Measurements from ENCODE around the gene CRYBG2.

DNA sequence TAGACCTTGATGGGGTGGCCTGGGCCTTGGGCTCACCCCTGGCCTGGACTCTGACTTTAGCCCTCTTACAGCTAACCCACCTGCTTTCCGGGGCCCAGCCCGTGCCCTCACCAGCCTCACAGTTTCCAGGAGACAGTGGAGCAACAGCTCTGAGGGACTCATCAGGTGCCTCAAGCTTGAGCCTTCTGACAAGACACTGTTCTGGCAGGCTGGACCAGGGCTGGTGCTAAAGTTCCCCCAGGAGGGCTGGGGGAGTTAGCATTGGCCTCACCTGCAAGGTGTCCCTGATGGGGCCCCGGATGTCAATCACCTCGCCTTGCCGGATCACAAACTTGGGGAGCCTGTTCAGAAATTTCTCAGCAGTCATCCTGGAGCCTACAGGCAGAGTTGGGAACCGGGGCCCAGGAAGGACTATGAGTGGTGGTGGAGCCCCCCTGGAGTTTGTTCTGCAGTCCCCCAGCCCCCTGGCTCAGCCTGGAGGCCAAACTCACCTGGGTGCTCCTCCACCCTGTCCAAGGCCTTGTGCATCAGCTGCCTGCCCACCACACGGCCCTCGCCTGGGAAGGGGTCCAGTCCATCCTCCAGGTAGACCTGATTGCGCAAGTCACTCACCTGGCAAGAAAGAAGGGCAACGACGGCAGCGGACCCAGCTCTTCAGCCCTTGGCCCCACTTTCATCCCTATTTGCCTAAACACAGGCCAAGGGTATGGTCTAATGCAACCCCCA, 69.9 kb downstream of the CRYBG2 start:
- TF ChIP-seq, protein P1, sequence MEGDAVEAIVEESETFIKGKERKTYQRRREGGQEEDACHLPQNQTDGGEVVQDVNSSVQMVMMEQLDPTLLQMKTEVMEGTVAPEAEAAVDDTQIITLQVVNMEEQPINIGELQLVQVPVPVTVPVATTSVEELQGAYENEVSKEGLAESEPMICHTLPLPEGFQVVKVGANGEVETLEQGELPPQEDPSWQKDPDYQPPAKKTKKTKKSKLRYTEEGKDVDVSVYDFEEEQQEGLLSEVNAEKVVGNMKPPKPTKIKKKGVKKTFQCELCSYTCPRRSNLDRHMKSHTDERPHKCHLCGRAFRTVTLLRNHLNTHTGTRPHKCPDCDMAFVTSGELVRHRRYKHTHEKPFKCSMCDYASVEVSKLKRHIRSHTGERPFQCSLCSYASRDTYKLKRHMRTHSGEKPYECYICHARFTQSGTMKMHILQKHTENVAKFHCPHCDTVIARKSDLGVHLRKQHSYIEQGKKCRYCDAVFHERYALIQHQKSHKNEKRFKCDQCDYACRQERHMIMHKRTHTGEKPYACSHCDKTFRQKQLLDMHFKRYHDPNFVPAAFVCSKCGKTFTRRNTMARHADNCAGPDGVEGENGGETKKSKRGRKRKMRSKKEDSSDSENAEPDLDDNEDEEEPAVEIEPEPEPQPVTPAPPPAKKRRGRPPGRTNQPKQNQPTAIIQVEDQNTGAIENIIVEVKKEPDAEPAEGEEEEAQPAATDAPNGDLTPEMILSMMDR (IDR thresholded peaks at IDR 0.05 in 8 of 11, conservative IDR thresholded peaks at IDR 0.05 in 3 of 11), result no peak
- TF ChIP-seq POLR2AphosphoS5 (IDR thresholded peaks at IDR 0.05), result peak in 1 of 3 donors; percentile 27
- TF ChIP-seq POLR2A (IDR thresholded peaks at IDR 0.05), result no peak

Data from spleen (tissue), 7 donors.